Motor neuron (in vitro differentiated cells): Measurements from ENCODE around the gene ABHD12B. TPM values are rescaled to one million over a fixed set of nuclear protein-coding genes. Genes with fewer than 3 reads are reported as not detected.
"Not testable (repeated sequence)": the region's sequence is repeated elsewhere in the genome, so short reads cannot be mapped to it uniquely, and the experiment has no call there.

Source experiments
- ATAC-seq, 8 experiments: fragments of 200-7000 bp; cut with Tn5 transposase; replicated peaks in 6 of 8; 2 replicates each; pipeline ENCODE4 v1.8.0; 2021; ENCODE audit warnings: mild to moderate bottlenecking in 8 of 8, moderate library complexity in 8 of 8
- H3K27ac ChIP-seq, 2 donors: fragments of 250-450 bp; sonication (Bioruptor Pico); 2 replicates each; pipeline ENCODE4 v1.9.0; 2021; ENCODE audit warnings: antibody characterized with exemption in 2 of 2, mild to moderate bottlenecking in 2 of 2, moderate library complexity in 1 of 2
- H3K4me1 ChIP-seq, 2 donors: fragments of 250-450 bp; sonication (Bioruptor Pico); replicated peaks in 1 of 2; 2 replicates each; pipeline ENCODE4 v1.6.1; 2021; ENCODE audit warnings: antibody characterized with exemption in 2 of 2, mild to moderate bottlenecking in 2 of 2, moderate library complexity in 1 of 2
- H3K4me3 ChIP-seq, 5 donors: fragments of 250-450 bp; sonication (Bioruptor Pico); 2 replicates each; pipeline ENCODE4 v1.9.0; 2021; ENCODE audit warnings: antibody characterized with exemption in 5 of 5, mild to moderate bottlenecking in 5 of 5, moderate library complexity in 4 of 5
- whole genome bisulfite sequencing, 10 experiments: fragments of 450-650 bp; shearing (Covaris generic); methylation state at CpG; one replicate each; pipeline ENCODE4 v1.0.0; 2022; 5-methylcytosine and 5-hydroxymethylcytosine counted together
- in situ Hi-C, 9 experiments: fragments of 400-800 bp; cut with MboI; loops; one replicate each; pipeline ENCODE4 v1.15.0; 2021; ENCODE audit warnings: low sequenced_read_pairs in 9 of 9, low pct_unique_long_range_greater_than_20kb in 2 of 9; ENCODE audit not compliant: unreplicated experiment in 9 of 9
- total RNA-seq, 8 experiments: library from RNA; unstranded; fragments of 300-600 nt; gene quantifications; 2 replicates each; pipeline versions ENCODE4 v1.2.3 to v1.2.4, GENCODE V29; 2022

The ABHD12B gene
- total RNA-seq, 8 experiments from 2014 or later = 0.36 to 3.6 (median 0.80) TPM; not detected in 2

GRCh38 chr14:50917449-50917848 is 45.6 kb downstream of the ABHD12B start:
- no peak overlapping the region for H3K27ac ChIP-seq
- 86 to 100% (median 100%) methylated on average over 1 to 4 of the region's 6 CpGs; no CpG with 5 or more reads in 2 of the 10 experiments for WGBS, 10 experiments
- no peak for ATAC-seq
- no peak overlapping the region for H3K4me3 ChIP-seq
- in situ Hi-C loops = no loop called here
- H3K4me1 ChIP-seq = peaks cover 0 to 5% of the 10 kb centered on the region in 2 donors

DNA sequence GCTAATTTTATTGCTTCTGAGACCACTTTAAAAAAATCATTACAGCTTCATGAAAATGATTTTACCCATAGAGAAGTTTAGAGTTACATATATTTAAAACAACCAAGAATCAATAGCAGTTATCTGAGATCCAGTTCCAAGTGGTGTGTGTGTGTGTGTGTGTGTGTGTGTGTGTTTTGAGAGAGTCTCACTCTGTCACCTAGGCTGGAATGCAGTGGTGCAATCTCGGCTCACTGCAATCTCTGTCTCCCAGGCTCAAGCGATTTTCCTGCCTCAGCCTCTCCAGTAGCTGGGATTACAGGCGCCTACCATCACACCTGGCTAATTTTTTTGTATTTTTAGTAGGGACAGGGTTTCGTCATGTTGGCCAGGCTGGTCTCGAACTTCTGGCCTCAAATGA is 47.7 kb downstream of the ABHD12B start:
- H3K4me3 ChIP-seq, H3K27ac ChIP-seq, H3K4me1 ChIP-seq, ATAC-seq, in situ Hi-C loops: not testable (repeated sequence)
- WGBS, 10 experiments = 63 to 100% (median 94%) methylated on average over 1 to 3 of the region's 5 CpGs; no CpG with 5 or more reads in 4 of the 10 experiments

- in situ Hi-C loops = no loop called here
- no peak overlapping the region for H3K27ac ChIP-seq
- peaks cover 0 to 5% of the 10 kb centered on the region in 2 donors for H3K4me1 ChIP-seq
- ATAC-seq = peak in 7 of 8 experiments; percentile 11 to 72 (median 40)
- no peak overlapping the region for H3K4me3 ChIP-seq
- WGBS, 10 experiments = 37 to 71% (median 64%) methylated on average over 2 to 7 of the region's 9 CpGs; no CpG with 5 or more reads in 4 of the 10 experiments
Measured at GRCh38 chr14:50920482-50921230, 48.8 kb downstream of the ABHD12B start.

GRCh38 chr14:50922803-50923202 is 51.0 kb downstream of the ABHD12B start:
- H3K27ac ChIP-seq = no peak overlapping the region
- ATAC-seq = peak in 2 of 8 experiments; percentile 40 to 56
- H3K4me3 ChIP-seq = no peak overlapping the region
- in situ Hi-C loops = no loop called here
- peaks cover 0 to 5% of the 10 kb centered on the region in 2 donors for H3K4me1 ChIP-seq
- WGBS, 10 experiments = 90% methylated on average over 2 of the region's 2 CpGs; no CpG with 5 or more reads in 9 of the 10 experiments

DNA sequence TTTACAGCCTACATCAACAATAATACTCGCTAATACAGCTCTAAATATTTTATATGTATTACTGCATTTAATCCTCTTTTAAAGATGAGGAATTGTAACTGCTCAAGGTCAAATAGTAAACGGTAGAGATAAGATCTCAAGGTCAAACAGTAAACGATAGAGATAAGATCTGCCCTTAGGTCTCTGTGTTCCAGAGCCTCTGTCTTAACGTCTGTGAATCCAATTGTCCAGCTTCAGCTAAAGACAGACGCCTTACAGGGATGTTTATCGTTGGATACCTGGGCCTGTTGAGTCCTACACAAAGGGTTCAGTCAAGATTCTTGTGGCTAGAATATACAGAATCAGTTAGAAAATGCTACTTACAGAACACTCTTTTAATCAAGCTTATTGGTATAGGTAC is 52.4 kb downstream of the ABHD12B start:
- in situ Hi-C loops = no loop called here
- ATAC-seq = no peak

DNA sequence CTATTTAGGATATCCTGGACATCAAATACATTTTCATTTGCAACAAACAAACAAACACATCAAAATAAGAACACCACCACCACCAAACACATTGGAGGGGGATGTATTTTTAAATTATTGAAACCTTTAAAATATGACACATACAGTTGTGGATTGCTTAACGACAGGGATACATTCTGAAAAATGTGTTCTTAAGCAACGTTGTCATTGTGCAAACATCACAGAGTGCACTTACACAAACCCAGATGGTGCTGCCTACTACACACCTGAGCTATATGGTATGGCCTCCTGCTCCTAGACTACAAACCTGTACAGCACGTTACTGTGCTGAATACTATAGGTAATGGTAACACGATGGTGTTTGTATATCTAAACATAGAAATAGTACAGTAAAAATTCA is 53.0 kb downstream of the ABHD12B start:
- Histone ChIP-seq H3K4me3 (no peak overlapping the region), H3K27ac (no peak overlapping the region), H3K4me1 (peaks cover 0 to 5% of the 10 kb centered on the region in 2 donors)
- no peak for ATAC-seq
- in situ Hi-C loops = loop anchor here in 1 of 9 experiments (25.0 kb wide), 1 partner anchor 287 kb away; no protein-coding TSS in a partner anchor
- WGBS, 10 experiments = 49 to 100% (median 83%) methylated on average over 2 to 4 of the region's 4 CpGs; no CpG with 5 or more reads in 2 of the 10 experiments

More for the DNA sequence above, 52.4 kb downstream of the ABHD12B start:
- Histone ChIP-seq H3K4me1 (peaks cover 0 to 5% of the 10 kb centered on the region in 2 donors), H3K4me3 (no peak overlapping the region), H3K27ac (no peak overlapping the region)
- WGBS, 10 experiments = 67 to 100% (median 88%) methylated on average over 1 to 6 of the region's 6 CpGs

DNA sequence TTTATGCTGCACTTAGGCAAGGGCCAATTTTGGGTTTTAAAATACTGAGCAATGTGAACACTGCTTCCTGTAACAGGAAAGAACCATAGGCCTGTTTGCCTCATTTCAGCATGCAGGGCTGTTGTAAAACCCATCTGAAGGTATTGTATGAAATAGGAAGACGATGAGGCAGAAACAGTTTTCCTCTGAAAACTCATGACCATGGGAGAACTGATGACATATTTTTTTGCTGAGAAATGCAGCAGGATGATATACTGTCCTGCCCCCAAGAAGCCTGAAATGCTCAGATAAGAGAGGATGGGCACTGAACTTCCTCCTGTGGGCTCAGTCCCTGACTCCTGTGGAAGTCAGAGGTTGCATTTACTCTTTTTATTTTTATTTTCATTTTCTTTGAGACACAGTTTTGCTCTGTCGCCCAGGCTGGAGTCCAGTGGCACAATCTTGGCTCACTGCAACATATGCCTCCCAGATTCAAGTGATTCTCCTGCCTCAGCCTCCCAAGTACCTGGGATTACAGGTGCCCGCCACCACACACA is 55.1 kb downstream of the ABHD12B start:
- 75 to 100% (median 95%) methylated on average over 1 to 2 of the region's 3 CpGs; no CpG with 5 or more reads in 3 of the 10 experiments for WGBS, 10 experiments
- no peak overlapping the region for H3K27ac ChIP-seq
- H3K4me3 ChIP-seq = no peak overlapping the region
- ATAC-seq = no peak
- in situ Hi-C loops = loop anchor here in 1 of 9 experiments (25.0 kb wide), 1 partner anchor 285 kb away; no protein-coding TSS in a partner anchor
- H3K4me1 ChIP-seq = no peaks in the 10 kb centered on the region

- ATAC-seq = no peak
- no peak overlapping the region for H3K27ac ChIP-seq
- peaks cover 1 to 6% of the 10 kb centered on the region in 2 donors for H3K4me1 ChIP-seq
- in situ Hi-C loops = loop anchor here in 1 of 9 experiments (25.0 kb wide), 1 partner anchor 284 kb away; no protein-coding TSS in a partner anchor
- H3K4me3 ChIP-seq = no peak overlapping the region
- 23 to 100% (median 92%) methylated on average over 1 to 6 of the region's 6 CpGs; no CpG with 5 or more reads in 1 of the 10 experiments for WGBS, 10 experiments
Measured at GRCh38 chr14:50928002-50928635, 56.3 kb downstream of the ABHD12B start.

- WGBS, 10 experiments = 91 to 100% (median 100%) methylated on average over 1 to 2 of the region's 2 CpGs
- peaks cover 3 to 8% of the 10 kb centered on the region in 2 donors for H3K4me1 ChIP-seq
- no peak overlapping the region for H3K27ac ChIP-seq
- ATAC-seq = no peak
- H3K4me3 ChIP-seq = no peak overlapping the region
- in situ Hi-C loops = loop anchor here in 1 of 9 experiments (25.0 kb wide), 1 partner anchor 283 kb away; no protein-coding TSS in a partner anchor
Measured at GRCh38 chr14:50929506-50929905, 57.7 kb downstream of the ABHD12B start.

DNA sequence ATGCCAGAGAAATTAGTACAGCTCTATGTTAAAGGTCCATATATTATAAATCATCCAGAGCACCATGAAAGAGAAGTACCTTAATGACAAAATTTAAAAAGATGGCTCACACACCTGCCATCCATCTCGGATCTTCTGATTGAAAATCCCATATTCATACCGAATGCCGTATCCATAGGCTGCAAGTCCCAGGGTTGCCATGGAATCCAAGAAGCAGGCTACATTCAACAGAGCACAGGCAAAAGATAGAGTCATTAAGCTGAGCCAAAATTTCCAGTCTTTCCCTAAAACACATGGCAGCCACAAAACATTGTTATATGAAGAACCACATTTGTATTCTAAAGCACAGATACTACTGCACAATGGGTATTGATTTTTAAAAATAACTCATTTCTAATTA is 59.7 kb downstream of the ABHD12B start:
- ATAC-seq = no peak
- Histone ChIP-seq H3K4me3 (no peak overlapping the region), H3K4me1 (peaks cover 3 to 8% of the 10 kb centered on the region in 2 donors), H3K27ac (no peak overlapping the region)
- in situ Hi-C loops = loop anchor here in 1 of 9 experiments (25.0 kb wide), 1 partner anchor 281 kb away; no protein-coding TSS in a partner anchor
- WGBS, 10 experiments = 69 to 100% (median 94%) methylated on average over 2 to 3 of the region's 3 CpGs; no CpG with 5 or more reads in 4 of the 10 experiments

DNA sequence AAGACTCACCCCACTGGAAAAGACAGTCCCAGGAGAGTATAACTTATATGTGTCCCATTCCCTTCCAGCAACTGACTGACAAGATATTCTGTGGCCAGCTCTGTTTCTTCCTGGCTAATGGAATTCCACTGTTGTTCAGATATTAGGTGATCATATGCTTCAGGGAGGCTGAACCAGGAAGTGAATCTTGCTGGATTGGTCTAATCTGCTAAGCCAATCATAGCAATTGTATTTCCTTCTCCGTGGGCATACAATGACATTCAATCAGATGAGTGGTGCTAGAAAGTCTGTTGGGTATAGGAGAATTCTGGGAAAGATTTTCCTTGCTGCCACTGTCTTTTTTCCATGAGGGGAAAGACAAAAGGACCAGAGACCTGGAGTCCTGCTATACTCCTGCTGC is 60.3 kb downstream of the ABHD12B start:
- ATAC-seq = no peak
- Histone ChIP-seq H3K4me3 (no peak overlapping the region), H3K4me1 (peaks cover 3 to 8% of the 10 kb centered on the region in 2 donors), H3K27ac (no peak overlapping the region)
- in situ Hi-C loops = loop anchor here in 1 of 9 experiments (25.0 kb wide), 1 partner anchor 280 kb away; no protein-coding TSS in a partner anchor
- 80 to 100% (median 90%) methylated on average over 1 of the region's 1 CpG; no CpG with 5 or more reads in 6 of the 10 experiments for WGBS, 10 experiments

DNA sequence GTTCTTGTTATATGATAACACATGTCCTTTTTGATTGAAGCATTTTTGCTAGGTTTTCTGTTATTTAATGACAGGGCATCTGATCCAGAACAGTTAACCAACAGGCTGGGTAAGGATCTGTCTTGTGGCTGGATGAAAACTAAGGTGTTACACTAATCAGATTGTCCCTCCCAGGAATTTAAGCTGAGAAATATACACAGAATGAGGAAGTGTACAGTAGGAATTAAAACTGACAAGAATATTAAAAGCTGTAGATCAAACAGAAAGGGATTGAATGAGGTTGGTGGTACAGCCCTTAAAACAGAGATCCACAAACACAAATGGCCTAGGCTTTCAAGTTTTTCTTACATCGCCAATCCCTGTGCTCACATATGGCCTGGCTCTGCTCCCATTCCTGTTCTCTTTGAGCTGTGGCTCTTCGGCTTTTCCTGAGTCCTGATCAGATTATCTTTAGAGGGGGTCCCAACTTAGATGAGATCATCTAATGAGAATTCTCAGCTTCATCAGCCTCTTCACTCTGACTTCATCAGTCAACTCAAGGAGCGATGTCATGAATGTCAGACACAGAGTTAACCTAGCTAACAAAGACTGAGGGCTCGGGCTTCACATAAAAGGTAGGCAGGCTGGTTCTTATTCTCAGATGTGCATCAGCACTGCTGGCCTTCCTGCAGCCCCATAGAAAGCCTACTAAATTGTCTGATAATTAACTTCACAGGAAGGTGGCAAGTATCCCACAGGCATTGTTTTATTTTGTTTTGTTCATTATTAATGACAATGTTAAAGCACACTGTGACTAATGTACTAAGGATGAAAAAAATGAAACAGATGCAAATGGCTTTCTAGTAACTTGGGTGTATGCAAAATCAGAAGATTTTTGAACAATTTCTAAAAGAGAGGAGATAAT is 61.0 kb downstream of the ABHD12B start:
- Histone ChIP-seq H3K27ac (no peak overlapping the region), H3K4me1 (peaks cover 3 to 8% of the 10 kb centered on the region in 2 donors), H3K4me3 (no peak overlapping the region)
- 60 to 100% (median 86%) methylated on average over 1 to 4 of the region's 4 CpGs; no CpG with 5 or more reads in 1 of the 10 experiments for WGBS, 10 experiments
- peak in 4 of 8 experiments; percentile 30 to 91 (median 62) for ATAC-seq
- in situ Hi-C loops = loop anchor here in 1 of 9 experiments (25.0 kb wide), 1 partner anchor 279 kb away; no protein-coding TSS in a partner anchor
